Hematopoietic multipotent progenitor cell treated with erythropoietin and hydrocortisone succinate and interleukin-3 and kit ligand, for 8 days (in vitro differentiated cells): ENCODE measurements around the gene HNRNPC.
"Not testable (repeated sequence)": the region's sequence is repeated elsewhere in the genome, so short reads cannot be mapped to it uniquely, and the experiment has no call there.

Experiments
- DNase-seq: peaks from one replicate; pipeline ENCODE4 v3.0.0-alpha.2; 2015

HNRNPC gene

DNA sequence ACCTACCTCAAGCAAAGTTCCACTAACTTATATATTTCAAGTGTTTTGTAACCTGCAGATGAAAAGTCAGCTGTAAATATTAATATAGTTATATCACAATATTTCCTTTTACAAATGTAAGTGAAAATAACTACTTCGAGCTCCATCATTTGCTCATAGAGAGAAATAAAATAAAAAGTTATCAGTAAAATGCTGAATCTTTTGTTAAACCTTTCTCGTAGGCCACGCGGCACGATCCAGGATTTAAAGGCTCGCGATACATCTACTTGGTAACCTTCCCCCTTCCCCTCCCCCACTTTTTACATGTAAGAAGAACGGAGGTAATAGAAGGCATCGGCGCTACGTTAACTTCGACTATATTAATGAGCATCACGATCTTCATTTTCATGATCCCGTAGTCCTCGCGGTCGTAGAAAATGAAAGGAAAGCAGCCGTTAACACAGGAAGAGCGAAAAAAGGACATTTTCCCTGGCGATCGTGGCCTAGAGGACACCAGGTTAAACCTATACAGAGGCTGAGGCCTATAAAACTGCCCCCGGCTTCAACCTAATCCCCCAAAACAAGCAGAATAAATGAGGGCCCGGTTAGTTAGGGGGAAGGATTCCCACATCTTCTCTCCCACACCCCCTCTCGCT, 508 bp downstream of the HNRNPC start:
- DNase-seq, result peak; percentile 70

DNA sequence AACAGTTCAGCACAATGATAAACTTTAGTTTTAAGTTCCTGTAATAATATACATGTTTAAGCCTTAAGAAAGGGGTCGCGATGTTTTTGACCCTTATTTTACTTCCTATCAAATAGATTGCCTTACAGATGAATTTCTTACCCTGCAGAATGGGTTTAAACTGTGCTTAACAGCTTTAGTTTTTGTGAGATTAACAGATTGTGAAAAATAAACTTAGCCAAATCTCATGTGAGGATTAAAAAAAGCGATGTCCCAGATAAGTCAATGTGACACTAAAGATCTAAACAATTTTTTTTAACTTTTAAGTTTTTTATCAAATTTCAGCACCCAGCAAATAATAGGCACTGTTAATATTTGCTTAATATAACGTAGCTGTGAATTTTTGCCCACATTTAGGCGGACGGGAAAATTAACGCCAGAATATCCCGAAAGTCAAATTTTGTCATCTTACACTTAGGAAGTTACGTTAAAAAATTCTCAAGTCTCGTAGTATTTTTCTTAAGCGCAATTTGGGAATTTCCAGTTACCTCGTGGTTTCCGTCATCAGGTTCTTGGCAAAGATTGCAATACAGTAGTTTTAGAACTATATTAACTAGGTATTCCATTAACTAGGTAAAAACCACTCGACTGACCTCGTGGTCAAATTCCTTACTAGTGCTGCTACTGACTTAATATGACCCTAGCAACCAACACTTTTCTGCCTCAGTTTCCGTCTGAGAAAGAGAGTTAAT, 1.2 kb downstream of the HNRNPC start:
- DNase-seq, result peak; percentile 43

DNA sequence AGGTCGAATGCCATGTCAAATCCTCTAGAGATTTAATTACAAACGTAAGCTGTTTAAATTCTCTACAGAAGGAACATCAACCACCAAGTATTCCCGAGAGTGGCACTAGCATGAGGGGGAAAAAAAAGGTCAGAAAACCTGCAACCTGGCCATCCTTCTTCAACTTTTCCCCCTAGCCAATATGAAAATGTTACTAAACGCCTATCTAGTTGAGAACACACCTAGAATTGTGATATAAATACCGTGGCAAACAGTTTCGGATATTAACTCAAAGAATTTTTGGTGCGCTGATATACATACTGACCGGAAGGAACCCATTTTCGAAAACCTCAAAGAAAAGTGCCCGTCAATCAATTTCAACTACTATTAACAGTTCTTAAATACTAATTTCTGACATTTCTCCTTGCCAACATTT, 1.8 kb downstream of the HNRNPC start:
- no peak for DNase-seq

DNA sequence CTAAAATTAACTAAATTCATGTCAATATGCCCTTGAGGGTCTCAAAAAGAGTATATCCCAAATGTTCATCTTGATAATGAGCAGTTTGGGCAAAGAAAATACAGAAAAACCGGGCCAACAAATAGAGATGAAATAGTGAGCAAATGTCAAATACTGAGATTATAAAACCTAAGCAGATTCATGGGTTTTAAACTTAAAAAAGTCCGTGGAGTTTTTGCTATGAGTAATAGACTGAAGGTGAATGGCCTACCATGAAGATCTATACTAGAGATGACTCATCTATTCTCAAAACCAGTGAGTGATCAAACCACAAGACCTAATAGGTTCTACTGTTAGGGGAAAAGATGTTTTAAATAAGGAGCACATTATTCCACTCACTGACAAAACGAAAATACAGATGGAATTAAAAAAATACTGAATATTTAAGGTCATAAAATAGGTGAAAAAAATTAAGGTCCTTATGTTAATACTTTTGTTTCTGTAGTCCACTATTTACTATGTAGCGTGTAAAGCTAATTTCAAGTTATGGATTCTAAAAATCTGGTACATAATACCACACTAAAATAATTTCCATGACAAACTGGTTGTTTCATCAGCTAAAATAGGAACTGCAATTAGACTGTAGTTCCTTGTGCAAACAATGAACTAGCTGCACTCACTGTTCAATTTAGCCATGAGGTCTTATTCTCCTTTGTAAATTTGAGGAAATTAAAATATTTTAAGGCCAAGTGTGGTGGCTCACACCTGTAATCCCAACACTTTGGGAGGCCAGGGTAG, 5.0 kb downstream of the HNRNPC start:
- DNase-seq, result peak; percentile 52

DNA sequence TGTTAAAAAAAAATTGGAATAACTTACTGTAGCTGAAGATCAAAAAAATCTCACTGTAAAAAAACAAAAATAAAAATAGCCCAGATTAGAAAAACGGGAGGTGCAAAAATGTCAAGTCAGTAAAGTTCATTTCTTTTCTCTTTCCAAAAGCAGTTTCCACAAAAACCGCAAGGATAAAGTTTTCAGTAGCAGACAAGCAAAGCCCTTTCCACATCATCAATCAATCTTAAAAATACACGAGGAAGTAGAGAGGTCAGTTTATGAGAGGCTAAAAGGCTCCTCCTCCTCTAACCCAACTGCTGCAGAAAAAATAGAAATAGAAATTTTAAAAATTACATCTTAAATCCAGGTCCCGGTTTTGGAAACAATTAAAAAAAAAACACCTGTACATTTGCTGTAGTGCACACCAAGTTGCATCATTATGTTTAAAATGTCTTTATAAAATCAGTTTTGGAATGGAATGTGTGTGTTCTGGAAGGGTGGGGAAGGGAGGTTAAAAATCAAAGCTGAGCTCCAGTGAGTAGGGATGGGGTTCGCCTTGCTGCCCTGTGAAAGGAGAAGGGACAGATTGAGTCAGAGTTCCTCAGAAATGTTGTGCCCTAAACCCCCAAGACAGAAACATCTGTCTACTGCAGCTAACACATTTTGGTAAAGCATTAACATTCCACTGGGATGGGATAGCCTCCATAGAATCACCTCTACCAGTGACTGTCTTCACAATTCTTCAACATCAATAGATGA, 5.8 kb downstream of the HNRNPC start:
- no peak for DNase-seq

DNA sequence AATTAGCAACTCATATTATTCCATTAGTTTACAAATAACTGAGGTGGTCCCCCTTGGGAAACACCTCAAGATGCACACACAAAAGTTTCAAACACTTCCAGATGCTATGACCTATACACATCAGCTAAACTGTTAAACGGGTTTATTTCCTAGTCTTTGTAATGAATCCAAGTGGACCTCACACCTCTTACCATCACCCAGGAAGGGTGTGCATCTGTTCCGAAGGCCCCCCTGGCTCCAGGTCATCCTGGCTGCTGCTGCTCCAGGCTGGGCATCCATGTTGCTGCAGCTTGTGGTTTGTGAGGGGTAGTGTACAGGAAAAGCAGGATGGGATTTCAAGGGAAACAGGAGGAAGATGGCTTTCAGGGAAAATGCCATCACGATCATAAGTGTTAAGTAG, 6.8 kb downstream of the HNRNPC start:
- DNase-seq, result no peak

DNA sequence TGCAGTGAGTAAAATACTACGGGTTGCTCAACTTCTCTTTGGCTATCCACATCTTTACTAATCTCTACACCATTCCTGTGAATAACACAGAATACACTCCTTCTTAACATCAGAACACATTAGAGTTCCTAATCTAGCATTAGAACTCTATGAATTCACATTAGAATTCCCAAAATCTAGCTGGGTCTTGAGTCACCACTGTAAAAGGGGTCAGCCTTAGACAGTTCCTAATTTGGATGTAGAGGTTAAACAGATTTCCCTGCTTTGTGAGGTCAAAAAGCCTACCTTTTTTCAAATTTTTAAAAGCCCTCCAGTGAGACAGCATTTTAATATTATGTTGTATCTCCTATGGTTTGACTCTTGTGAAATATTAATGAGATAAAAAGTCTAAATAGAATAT, 7.4 kb downstream of the HNRNPC start:
- no peak for DNase-seq

DNA sequence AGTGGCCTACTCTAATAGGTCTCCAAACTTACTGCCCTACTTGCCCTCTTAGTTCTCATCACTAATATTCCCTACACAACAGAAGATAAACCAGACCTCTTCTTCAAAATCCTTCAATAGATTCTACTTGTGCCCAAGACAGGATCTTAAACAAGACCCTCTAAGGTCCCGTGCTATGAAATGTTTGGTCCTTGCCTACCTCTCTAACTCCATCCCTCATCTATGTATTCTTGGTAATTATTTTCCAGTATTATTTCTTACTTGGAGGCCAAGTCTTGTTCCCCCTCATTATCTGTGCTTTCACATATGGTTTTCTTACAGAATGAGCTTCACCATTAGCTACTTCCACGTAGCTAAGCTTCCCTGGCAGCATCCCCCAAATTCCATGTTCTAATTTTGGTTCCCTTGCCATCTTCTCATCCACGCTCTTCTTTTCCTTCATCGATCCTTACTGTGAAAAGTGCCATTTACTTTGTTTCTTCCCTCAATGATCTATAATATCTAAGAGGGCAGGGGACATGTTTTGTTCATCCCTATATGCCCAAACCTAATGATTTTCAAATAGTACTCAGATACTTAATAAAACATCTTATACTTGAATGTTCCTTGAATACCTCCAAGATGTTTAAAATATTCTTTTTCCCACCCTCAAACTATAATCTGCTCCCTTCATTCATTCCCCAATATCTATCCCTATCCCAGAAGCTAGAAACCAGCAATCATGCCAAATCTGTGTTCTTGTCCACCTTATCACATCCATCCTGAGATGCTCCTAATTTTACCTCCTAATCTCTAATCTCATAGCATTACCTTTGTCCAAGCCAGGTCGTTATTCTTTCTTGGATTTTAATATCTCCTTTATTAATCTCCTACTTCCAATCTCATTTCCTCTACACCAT, 10.1 kb downstream of the HNRNPC start:
- no peak for DNase-seq

DNA sequence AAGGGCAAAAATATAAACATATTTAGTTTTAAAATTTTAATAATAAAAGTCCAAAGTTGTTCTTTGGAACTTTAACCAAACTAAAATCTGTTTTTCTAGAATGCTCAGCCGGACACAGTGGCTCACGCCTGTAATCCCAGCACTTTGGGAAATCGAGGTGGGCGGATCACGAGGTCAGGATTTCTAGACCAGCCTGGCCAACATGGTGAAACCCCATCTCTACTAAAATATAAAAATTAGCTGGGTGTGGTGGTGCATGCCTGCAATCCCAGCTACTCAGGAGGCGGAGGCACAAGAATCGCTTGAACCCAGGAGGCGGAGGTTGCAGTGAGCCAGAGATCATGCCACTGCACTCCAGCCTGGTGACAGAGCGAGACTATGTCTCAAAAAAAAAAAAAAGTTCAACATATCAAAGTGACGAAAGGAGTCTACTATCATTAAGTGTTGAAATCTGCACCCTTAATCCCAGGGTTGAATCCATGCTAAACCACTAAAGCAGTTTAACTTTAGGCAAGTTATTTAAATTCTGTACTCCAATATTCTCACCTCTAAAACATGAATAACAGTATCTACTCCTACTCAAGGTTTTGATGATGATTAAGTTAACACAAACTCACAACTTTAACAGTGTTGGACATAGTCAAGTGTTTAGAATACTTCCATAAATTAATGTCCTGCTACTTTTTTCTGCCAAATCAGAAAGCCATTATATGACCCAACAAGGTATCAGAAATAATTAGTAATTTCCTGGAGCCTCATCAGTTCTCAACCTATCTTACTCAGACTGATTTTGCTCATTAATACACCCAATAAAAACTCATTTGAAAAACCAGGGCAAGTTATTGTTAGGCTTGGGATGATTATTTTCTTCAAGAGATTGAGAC, 11.0 kb downstream of the HNRNPC start:
- no peak for DNase-seq

DNA sequence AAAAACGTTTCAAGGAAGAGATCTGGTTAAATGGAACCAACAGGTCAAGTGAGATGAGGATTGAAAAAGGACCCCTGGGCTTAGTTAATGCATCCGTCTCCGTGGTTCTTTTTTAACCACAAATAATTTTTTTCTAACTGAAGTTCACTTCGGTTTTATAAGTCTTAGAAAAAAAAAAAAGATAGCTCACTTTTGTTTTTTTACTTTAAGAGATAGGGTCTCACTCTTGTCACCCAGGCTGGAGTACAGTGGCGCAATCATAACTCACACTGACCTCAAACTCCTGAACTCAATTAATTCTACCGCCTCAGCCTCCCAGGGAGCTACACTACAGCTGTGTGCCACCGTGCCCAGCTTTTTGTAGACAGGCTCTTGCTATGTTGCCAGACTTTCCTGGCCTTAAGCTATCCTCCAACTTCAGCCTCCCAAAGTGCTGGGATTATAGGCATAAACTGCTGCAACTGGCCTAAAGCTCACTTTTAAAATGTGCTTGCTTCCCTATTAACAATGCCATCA, 11.8 kb downstream of the HNRNPC start:
- DNase-seq, result no peak

DNA sequence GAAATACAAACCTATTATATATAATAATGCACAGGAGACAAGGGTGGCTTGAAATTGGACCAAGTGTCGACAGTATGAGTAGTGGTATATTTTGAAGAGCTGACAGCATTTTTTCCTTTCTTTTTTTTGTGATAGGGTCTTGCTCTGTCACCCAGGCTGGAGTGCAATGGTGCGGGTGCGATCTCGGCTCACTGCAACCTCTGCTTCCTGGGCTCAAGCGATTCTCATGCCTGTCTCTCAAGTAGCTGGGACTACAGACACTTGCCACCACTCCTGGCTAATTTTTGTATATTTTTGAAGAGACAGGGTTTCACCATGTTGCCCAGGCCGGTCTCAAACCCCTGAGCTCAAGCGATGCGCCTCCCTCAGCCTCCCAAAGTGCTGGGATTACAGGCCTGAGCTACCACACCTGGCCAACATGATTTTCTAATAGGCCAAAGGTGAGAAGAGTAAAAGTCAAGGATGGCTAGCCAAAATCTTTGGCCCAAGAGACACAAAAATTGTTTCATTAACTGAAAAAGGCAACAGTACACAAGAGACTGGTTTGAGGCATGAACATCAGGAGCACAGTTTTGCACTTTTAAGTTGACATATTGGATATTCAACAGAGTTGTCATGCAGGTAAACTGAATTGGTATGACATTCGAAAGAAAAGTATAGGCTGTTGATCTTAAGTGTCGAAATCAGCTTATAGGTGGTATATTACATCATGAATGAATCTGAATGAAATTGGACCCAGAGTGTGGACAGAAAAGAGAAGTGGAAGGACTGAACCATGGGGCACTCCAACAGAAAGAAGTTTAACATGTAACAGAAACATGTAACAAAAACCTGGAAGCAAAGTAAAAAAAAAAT, 12.5 kb downstream of the HNRNPC start:
- DNase-seq, result no peak

DNA sequence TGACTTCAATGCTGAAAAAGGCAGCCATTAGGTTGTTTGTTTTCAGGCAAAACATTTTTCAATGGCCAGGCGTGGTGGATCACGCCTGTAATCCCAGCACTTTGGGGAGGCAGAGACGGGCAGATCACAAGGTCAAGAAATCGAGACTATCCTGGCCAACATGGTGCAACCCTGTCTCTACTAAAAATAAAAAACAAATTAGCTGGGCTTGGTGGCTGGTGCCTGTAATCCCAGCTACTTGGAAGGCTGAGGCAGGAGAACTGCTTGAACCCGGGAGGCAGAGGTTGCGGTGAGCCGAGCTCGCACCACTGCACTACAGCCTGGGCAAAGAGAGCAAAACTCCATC, 13.2 kb downstream of the HNRNPC start:
- DNase-seq, result not testable (repeated sequence)

DNA sequence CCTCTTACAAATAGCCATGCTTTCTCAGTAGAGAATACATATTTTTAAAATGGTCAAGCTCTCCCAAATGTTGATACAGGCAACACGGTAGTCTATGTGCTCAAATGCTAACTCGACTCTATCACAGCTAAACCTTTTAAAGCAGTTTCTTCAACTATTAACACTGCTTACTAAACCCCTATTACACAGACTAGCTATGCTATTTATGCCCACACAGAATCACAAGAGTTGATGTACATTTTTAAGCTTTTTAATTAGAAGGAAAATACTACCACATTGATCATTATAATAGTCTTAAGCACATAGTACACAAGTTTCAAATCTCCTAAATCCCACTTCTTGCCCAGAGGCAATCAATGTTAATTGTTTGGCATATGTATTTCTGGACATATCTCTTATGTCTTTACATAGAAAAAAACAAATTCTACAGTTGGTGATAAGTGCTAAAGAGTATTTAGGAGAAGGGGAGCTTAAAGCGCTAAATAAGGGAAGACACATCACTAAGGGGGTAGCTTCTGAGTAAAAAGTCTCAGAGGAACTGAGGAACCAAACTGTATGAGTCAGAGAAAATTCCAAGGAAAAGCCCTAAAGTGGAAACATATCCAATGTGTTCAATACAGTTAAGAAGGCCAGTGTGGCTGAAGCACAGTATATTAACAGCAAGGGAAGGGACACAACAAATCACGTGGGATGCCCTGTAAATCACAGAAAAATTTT, 13.7 kb downstream of the HNRNPC start:
- DNase-seq, result no peak

DNA sequence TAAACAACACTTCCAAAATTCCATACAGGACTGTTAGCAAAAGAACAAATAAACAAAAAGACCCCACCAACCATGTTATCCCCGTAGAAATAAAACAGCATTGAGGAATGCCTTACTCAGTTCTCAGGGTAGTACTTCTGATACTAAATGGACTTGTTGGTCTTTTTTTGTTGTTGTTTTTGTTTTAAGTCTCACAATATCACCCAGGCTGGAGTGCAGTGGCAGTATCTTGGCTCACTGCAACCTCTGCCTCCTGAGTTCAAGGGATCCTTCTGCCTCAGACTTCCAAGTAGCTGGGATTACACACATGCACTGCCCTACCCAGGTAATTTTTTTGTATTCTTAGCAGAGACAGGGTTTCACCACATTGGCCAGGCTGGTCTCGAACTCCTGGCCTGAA, 17.1 kb downstream of the HNRNPC start:
- no peak for DNase-seq

DNA sequence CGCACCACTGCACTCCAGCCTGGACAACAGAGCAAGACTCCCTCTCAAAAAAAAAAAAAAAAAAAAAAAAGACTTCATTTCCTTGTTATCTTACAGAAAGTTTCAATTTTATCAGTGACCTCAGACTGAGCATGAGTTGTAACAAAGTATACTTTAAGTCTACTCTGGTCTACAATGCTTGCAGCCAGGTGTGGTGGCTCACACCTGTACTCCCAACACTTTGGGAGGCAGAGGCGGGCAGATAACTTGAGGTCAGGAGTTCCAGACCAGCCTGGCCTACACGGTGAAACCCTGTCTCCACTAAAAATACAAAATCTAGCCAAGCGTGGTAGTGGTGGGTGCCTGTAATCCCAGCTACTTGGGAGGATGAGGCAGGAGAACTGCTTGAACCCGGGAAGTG, 18.0 kb downstream of the HNRNPC start:
- no peak for DNase-seq

DNA sequence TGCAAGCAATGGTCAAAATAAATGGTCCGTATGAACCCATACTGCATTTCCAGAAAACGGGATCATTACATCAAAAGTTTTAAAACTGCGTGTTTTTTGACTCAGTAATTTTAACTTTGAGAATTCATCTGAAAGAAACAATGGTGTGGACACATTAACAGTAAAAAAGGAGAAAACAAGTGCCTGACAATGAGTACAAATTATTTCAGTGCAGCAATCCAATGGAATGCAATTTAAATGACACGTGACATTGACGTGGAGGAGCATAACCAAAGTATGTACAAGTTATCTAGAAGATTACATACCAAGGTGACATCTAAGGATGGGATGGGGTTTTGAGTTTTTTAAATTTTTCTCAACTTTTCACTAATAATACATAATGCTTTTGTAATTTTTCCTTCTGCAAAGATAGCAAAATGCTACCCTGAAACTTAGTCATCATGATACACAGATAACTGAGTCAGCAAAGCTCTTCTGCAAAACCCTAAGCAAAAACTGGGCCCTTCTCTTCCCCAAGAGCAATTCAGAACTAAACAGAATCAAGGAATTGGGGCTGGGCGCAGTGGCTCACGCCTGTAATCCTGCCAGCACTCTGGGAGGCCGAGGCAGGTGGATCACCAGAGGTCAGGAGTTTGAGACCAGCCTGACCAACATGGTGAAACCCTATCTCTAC, 20.4 kb downstream of the HNRNPC start:
- DNase-seq, result no peak

DNA sequence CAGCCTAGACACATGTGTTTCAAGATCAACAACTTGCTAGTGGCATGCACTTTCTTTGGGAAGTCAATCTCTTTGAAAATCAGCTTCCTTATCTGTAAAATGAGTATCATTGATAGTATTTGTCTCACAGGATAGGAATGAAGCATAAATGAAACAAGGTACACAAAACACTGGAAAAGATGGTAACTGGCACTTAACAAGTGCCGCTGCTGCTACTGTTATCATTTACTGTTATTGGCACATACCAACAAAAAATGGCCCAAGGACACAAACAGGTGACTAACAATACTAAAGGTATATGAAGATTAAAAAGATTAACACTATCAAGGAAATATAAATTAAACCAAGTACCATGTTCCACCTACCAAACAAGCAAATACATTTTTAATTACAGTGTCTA, 20.9 kb downstream of the HNRNPC start:
- no peak for DNase-seq

DNA sequence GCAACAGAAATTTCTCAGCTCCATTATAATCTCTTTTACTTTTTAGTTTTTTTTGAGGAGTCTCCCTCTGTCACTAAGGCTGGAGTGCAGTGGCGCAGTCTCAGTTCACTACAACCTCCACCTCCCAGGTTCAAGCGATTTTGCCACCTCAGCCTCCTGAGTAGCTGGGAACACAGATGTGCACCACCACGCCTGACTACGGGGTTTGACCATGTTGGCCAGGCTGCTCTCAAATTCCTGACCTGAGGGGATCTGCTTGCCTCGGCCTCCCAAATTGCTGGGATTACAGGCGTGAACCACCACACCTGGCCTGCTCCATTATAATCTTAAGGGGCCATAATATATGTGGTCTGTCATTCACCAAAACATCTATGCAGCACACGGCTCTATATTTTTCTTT, 23.4 kb downstream of the HNRNPC start:
- DNase-seq, result no peak

DNA sequence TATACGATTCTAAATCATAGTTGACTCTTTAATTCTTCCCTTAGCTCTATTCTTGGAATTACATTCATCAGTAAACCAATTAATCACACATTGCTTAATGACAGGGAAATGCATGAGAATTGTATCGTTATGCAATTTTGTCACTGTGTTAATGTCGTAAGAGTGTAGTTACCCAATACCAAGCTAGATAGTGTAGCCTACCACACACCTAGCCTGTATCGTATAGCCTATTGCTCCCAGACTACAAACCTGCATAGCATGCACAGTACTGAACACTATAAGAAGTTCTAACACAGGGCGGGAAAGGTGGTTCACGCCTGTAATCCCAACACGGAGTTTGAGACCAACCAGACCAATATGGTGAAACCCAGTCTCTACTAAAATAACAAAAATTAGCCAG, 24.7 kb downstream of the HNRNPC start:
- DNase-seq, result no peak
